ENCODE measurements around the gene PEX5.

Gene PEX5

GRCh38 chr12:7189398-7190267, at the start of gene PEX5:
TSS of gene PEX5 (plus strand) at chr12:7189686. CDS start at chr12:7190378, 692 bp downstream.
- peak; percentile 89 for DNase-seq

GRCh38 chr12:7141351-7142005, 48.0 kb upstream of the PEX5 start:
- DNase-seq, result no peak

- DNase-seq, result peak; percentile 60
Measured at GRCh38 chr12:7142056-7142644, 47.3 kb upstream of the PEX5 start.

GRCh38 chr12:7142809-7143465, 46.5 kb upstream of the PEX5 start:
- no peak for DNase-seq

GRCh38 chr12:7143564-7143963, 45.9 kb upstream of the PEX5 start:
- DNase-seq, result no peak

- DNase-seq, result peak; percentile 46
Measured at GRCh38 chr12:7144414-7145120, 44.9 kb upstream of the PEX5 start.

- DNase-seq, result no peak
Measured at GRCh38 chr12:7145671-7146070, 43.8 kb upstream of the PEX5 start.

- DNase-seq, result no peak
Measured at GRCh38 chr12:7146228-7146627, 43.3 kb upstream of the PEX5 start.

- DNase-seq, result no peak
Measured at GRCh38 chr12:7146906-7147305, 42.6 kb upstream of the PEX5 start.

- no peak for DNase-seq
Measured at GRCh38 chr12:7150356-7150755, 39.1 kb upstream of the PEX5 start.

- DNase-seq, result no peak
Measured at GRCh38 chr12:7150841-7151240, 38.6 kb upstream of the PEX5 start.

- no peak for DNase-seq
Measured at GRCh38 chr12:7151532-7151931, 38.0 kb upstream of the PEX5 start.

- DNase-seq, result no peak
Measured at GRCh38 chr12:7152818-7153217, 36.7 kb upstream of the PEX5 start.

- DNase-seq, result no peak
Measured at GRCh38 chr12:7154042-7154441, 35.4 kb upstream of the PEX5 start.

- DNase-seq, result no peak
Measured at GRCh38 chr12:7154901-7155470, 34.5 kb upstream of the PEX5 start.

- DNase-seq, result no peak
Measured at GRCh38 chr12:7155471-7156034, 33.9 kb upstream of the PEX5 start.

GRCh38 chr12:7156259-7157197, 33.0 kb upstream of the PEX5 start:
- no peak for DNase-seq

GRCh38 chr12:7157391-7157790, 32.1 kb upstream of the PEX5 start:
- DNase-seq, result no peak

- DNase-seq, result no peak
Measured at GRCh38 chr12:7158781-7159609, 30.5 kb upstream of the PEX5 start.

- DNase-seq, result no peak
Measured at GRCh38 chr12:7160183-7160582, 29.3 kb upstream of the PEX5 start.

Data from CD4-positive, alpha-beta T cell treated with Interleukin-12 subunit alpha and Interleukin-12 subunit beta, for 1 hour (primary cell).